HEK293 (cell line): ENCODE measurements around the gene ARHGAP26.

Experiments
- CTCF ChIA-PET: fragments of 350-600 bp; formaldehyde crosslinking; extraction: SDS; loops from one replicate; lab custom pipeline; 2021; ENCODE audit warnings: antibody characterized with exemption; lab: Yijun Ruan, JAX
- POLR2A ChIA-PET: fragments of 300-600 bp; formaldehyde crosslinking; extraction: SDS; loops from one replicate; lab custom pipeline; 2020; ENCODE audit warnings: antibody characterized with exemption, inconsistent platforms; lab: Yijun Ruan, JAX
- H3K27ac ChIP-seq: fragments of 200-500 bp; sonication (Bioruptor generic); 2 replicates; pipeline ENCODE4 v1.5.1; 2014; ENCODE audit warnings: low read depth, low read length, control low read depth, inconsistent platforms; ENCODE audit errors: extremely low read depth
- H3K36me3 ChIP-seq, 2 experiments: fragments of 200-500 bp in 1 of 2; sonication (Bioruptor generic) in 1 of 2; 1 replicate in 1 of 2; 2 replicates in 1 of 2; pipeline ENCODE4 v1.5.1; 2014 to 2017; ENCODE audit warnings: inconsistent platforms in 2 of 2, low read length in 2 of 2; ENCODE audit not compliant: control insufficient read depth in 2 of 2, insufficient read depth in 1 of 2
- H3K4me1 ChIP-seq: fragments of 200-500 bp; sonication (Bioruptor generic); 2 replicates; pipeline ENCODE4 v1.5.1; 2014; ENCODE audit warnings: mild to moderate bottlenecking, low read length, inconsistent platforms; ENCODE audit not compliant: control insufficient read depth, insufficient read depth
- H3K4me3 ChIP-seq: 2 replicates; pipeline ENCODE4 v1.5.1; 2011; ENCODE audit warnings: low read depth, mild to moderate bottlenecking, control low read depth, low read length, moderate library complexity
- H3K9me3 ChIP-seq: fragments of 200-500 bp; sonication (Bioruptor generic); 2 replicates; pipeline ENCODE4 v1.5.1; 2014; ENCODE audit warnings: low read depth, low read length, inconsistent platforms; ENCODE audit not compliant: control insufficient read depth, insufficient read depth
- AEBP2 ChIP-seq: fragments of 450-650 bp; formaldehyde crosslinking; IDR thresholded peaks from 2 replicates; pipeline ENCODE4 v1.5.1; 2016; ENCODE audit warnings: missing biosample characterization, missing genetic modification characterization, borderline replicate concordance
- EGR2 ChIP-seq: fragments of 450-650 bp; formaldehyde crosslinking; IDR thresholded peaks from 2 replicates; pipeline ENCODE4 v1.5.1; 2016; ENCODE audit warnings: low read depth, missing biosample characterization, missing genetic modification characterization
- KLF10 ChIP-seq: fragments of 450-650 bp; IDR thresholded peaks from 2 replicates; pipeline ENCODE4 v1.5.1; 2018; ENCODE audit warnings: missing biosample characterization, mild to moderate bottlenecking, missing genetic modification characterization
- KLF8 ChIP-seq: fragments of 450-650 bp; formaldehyde crosslinking; IDR thresholded peaks from 2 replicates; pipeline ENCODE4 v1.5.1; 2016; ENCODE audit warnings: missing biosample characterization, missing genetic modification characterization
- PRDM4 ChIP-seq: fragments of 450-650 bp; formaldehyde crosslinking; IDR thresholded peaks from 2 replicates; pipeline ENCODE4 v1.5.1; 2017; ENCODE audit warnings: missing biosample characterization, missing genetic modification characterization
- PRDM6 ChIP-seq: fragments of 450-650 bp; formaldehyde crosslinking; IDR thresholded peaks from 2 replicates; pipeline ENCODE4 v1.5.1; 2017; ENCODE audit warnings: missing biosample characterization, missing genetic modification characterization
- REPIN1 ChIP-seq: fragments of 450-650 bp; formaldehyde crosslinking; IDR thresholded peaks from 2 replicates; pipeline ENCODE4 v1.5.1; 2017; ENCODE audit warnings: missing biosample characterization, missing genetic modification characterization, low read depth
- SCRT1 ChIP-seq: fragments of 450-650 bp; formaldehyde crosslinking; IDR thresholded peaks from 2 replicates; pipeline ENCODE4 v1.5.1; 2016; ENCODE audit warnings: missing biosample characterization, missing genetic modification characterization, borderline replicate concordance
- SP7 ChIP-seq: fragments of 450-650 bp; formaldehyde crosslinking; IDR thresholded peaks from 2 replicates; pipeline ENCODE4 v1.5.1; 2016; ENCODE audit warnings: missing biosample characterization, missing genetic modification characterization
- TRIM28 ChIP-seq: IDR thresholded peaks from 2 replicates; pipeline ENCODE4 v1.6.1; 2011; ENCODE audit warnings: low read length, control low read depth, borderline replicate concordance
- ZBTB7A ChIP-seq: fragments of 450-650 bp; formaldehyde crosslinking; IDR thresholded peaks from 2 replicates; pipeline ENCODE4 v1.5.1; 2016; ENCODE audit warnings: low read depth, missing biosample characterization, missing genetic modification characterization
- ZNF174 ChIP-seq: fragments of 450-650 bp; formaldehyde crosslinking; IDR thresholded peaks from 2 replicates; pipeline ENCODE4 v1.5.0; 2017; ENCODE audit warnings: missing biosample characterization, mild to moderate bottlenecking, missing genetic modification characterization
- ZNF221 ChIP-seq: fragments of 450-650 bp; formaldehyde crosslinking; IDR thresholded peaks from 2 replicates; pipeline ENCODE4 v1.5.1; 2017; ENCODE audit warnings: missing biosample characterization, missing genetic modification characterization, borderline replicate concordance
- ZNF23 ChIP-seq: fragments of 450-650 bp; formaldehyde crosslinking; IDR thresholded peaks from 2 replicates; pipeline ENCODE4 v1.5.1; 2016; ENCODE audit warnings: missing biosample characterization, missing genetic modification characterization, borderline replicate concordance
- ZNF302 ChIP-seq: fragments of 450-650 bp; formaldehyde crosslinking; IDR thresholded peaks from 2 replicates; pipeline ENCODE4 v1.5.1; 2016; ENCODE audit warnings: missing biosample characterization, missing genetic modification characterization, low read depth
- ZNF311 ChIP-seq: fragments of 450-650 bp; formaldehyde crosslinking; IDR thresholded peaks from 2 replicates; pipeline ENCODE4 v1.5.1; 2017; ENCODE audit warnings: missing biosample characterization, missing genetic modification characterization, borderline replicate concordance
- ZNF362 ChIP-seq: fragments of 450-650 bp; formaldehyde crosslinking; IDR thresholded peaks from 2 replicates; pipeline ENCODE4 v1.5.1; 2016; ENCODE audit warnings: missing biosample characterization, missing genetic modification characterization
- ZNF670 ChIP-seq: fragments of 450-650 bp; formaldehyde crosslinking; IDR thresholded peaks from 2 replicates; pipeline ENCODE4 v1.5.1; 2016; ENCODE audit warnings: missing biosample characterization, missing genetic modification characterization, low read depth
- ZNF692 ChIP-seq: fragments of 450-650 bp; formaldehyde crosslinking; IDR thresholded peaks from 2 replicates; pipeline ENCODE4 v1.5.1; 2016; ENCODE audit warnings: missing biosample characterization, missing genetic modification characterization
- ZNF707 ChIP-seq: fragments of 450-650 bp; formaldehyde crosslinking; IDR thresholded peaks from 2 replicates; pipeline ENCODE4 v1.5.1; 2016; ENCODE audit warnings: missing biosample characterization, missing genetic modification characterization

ARHGAP26 gene

GRCh38 chr5:143170104-143170503 lies 399.9 kb downstream of the ARHGAP26 start (continued):
- no peak for TF ChIP-seq REPIN1 (tag by site-specific recombination)
- TF ChIP-seq ZNF311 (tag by site-specific recombination): no peak

GRCh38 chr5:143170977-143171376 lies 400.8 kb downstream of the ARHGAP26 start:
- no peak overlapping the region for H3K27ac ChIP-seq
- no peak for TF ChIP-seq KLF10 (tag by site-specific recombination)
- no peak for TF ChIP-seq ZBTB7A (tag by site-specific recombination)
- no peak for TF ChIP-seq SP7 (tag by site-specific recombination)
- no peak for TF ChIP-seq EGR2 (tag by site-specific recombination)
- no peak for TF ChIP-seq ZNF692
- no peak for TF ChIP-seq TRIM28
- no peak for TF ChIP-seq AEBP2
- TF ChIP-seq SCRT1: no peak
- TF ChIP-seq ZNF670: no peak
- no peak for TF ChIP-seq KLF8 (tag by site-specific recombination)
- TF ChIP-seq ZNF707 (tag by site-specific recombination): no peak
- no peak for TF ChIP-seq ZNF362 (tag by site-specific recombination)
- TF ChIP-seq ZNF23 (tag by site-specific recombination): no peak
- no peak for TF ChIP-seq ZNF221 (tag by site-specific recombination)
- TF ChIP-seq ZNF302 (tag by site-specific recombination): no peak
- TF ChIP-seq ZNF174 (tag by site-specific recombination): no peak
- POLR2A ChIA-PET: no interaction called here
- no peak overlapping the region for H3K4me3 ChIP-seq
- CTCF ChIA-PET: no interaction called here
- H3K4me1 ChIP-seq: no peaks in the 10 kb centered on the region
- H3K9me3 ChIP-seq: no peaks in the 10 kb centered on the region
- no peaks in the 10 kb centered on the region for H3K36me3 ChIP-seq

GRCh38 chr5:143172739-143173138 lies 402.6 kb downstream of the ARHGAP26 start:
- ChIA-PET POLR2A (no interaction called here), CTCF (no interaction called here)
- H3K27ac ChIP-seq: no peak overlapping the region
- no peaks in the 10 kb centered on the region for H3K9me3 ChIP-seq
- no peaks in the 10 kb centered on the region for H3K4me1 ChIP-seq
- no peak overlapping the region for H3K4me3 ChIP-seq
- H3K36me3 ChIP-seq: no peaks in the 10 kb centered on the region
- TF ChIP-seq PRDM6 (tag by site-specific recombination) (no peak), PRDM4 (tag by site-specific recombination) (no peak)
